Natural killer cell treated with Interleukin-12 subunit alpha and Interleukin-12 subunit beta and Interleukin-15 and Interleukin-18, amount 100 ng/mL, for 72 hours (primary cell): ENCODE measurements around the gene PEX26. TPM values are rescaled to one million over a fixed set of nuclear protein-coding genes. Genes with fewer than 3 reads are reported as not detected.
A peak's percentile ranks its signal among the peaks of the same experiment; 100 is the strongest.
"Not testable (repeated sequence)": the region's sequence is repeated elsewhere in the genome, so short reads cannot be mapped to it uniquely, and the experiment has no call there.

Experiments used
- ATAC-seq, 2 donors: fragments of 150-1000 bp; cut with Tn5 transposase in 1 of 2; sonication (Bioruptor Pico), chemical (Tn5 transposase) in 1 of 2; 2 replicates each; pipeline ENCODE4 v1.10.0; 2021
- DNase-seq: peaks from one replicate; pipeline ENCODE4 v3.0.0; 2022; ENCODE audit warnings: low spot score
- H3K27ac Mint-ChIP-seq, 2 donors: 1 replicate in 1 of 2; 2 replicates in 1 of 2; pipeline ENCODE4 v1.8.0; 2022; ENCODE audit warnings: mixed read lengths in 2 of 2, mild to moderate bottlenecking in 1 of 2, moderate library complexity in 1 of 2
- H3K27me3 Mint-ChIP-seq, 2 donors: 1 replicate in 1 of 2; 2 replicates in 1 of 2; pipeline ENCODE4 v1.8.0; 2022; ENCODE audit warnings: mixed read lengths in 2 of 2
- H3K36me3 Mint-ChIP-seq: one replicate; pipeline ENCODE4 v1.8.0; 2022; ENCODE audit warnings: mixed read lengths
- H3K4me1 Mint-ChIP-seq, 2 donors: 1 replicate in 1 of 2; 2 replicates in 1 of 2; pipeline ENCODE4 v1.8.0; 2022; ENCODE audit warnings: low read depth in 2 of 2, mixed read lengths in 2 of 2, mild to moderate bottlenecking in 1 of 2
- H3K4me3 Mint-ChIP-seq: one replicate; pipeline ENCODE4 v1.8.0; 2022; ENCODE audit warnings: mixed read lengths
- H3K9me3 Mint-ChIP-seq: 2 replicates; pipeline ENCODE4 v1.8.0; 2022; ENCODE audit warnings: mixed read lengths
- total RNA-seq, 2 donors: library from RNA; stranded (reverse); gene quantifications; one replicate each; pipeline ENCODE4 v1.2.3, GENCODE V29; 2022

Gene PEX26
- total RNA-seq, 2 donors from 2014 or later, result 44.6 to 63.5 TPM

- DNase-seq, result no peak
- no peak for ATAC-seq
- Mint-ChIP-seq H3K9me3 (no peaks in the 10 kb centered on the region), H3K27ac (no peak overlapping the region), H3K27me3 (peaks cover 12% of the 10 kb centered on the region in 2 donors), H3K4me1 (no peaks in the 10 kb centered on the region), H3K4me3 (no peak overlapping the region), H3K36me3 (no peaks in the 10 kb centered on the region)
Measured at GRCh38 chr22:18048041-18048440, 29.7 kb upstream of the PEX26 start.

DNA sequence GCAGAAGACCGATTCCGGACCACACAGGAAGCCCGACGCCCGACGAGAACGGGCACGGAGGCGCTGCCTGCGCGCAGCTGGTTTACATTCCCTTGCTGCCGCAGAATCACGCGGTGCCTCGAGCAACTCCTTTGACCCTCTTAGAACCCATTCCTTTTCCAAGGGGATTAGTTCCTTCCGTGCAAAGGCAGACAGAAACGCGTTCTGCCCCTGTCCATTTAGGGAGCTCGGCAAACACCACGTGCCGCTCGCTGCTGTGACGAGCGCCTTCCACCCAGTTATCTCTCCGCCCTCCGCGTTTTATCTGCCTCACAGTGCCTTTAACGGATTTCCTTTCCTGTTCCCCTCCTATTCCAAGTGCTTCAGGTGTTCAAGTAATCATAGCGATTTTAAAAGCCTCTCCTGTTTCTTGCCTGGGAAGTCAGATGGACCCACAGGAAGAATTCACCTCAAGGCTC, 29.3 kb upstream of the PEX26 start:
- no peaks in the 10 kb centered on the region for H3K9me3 Mint-ChIP-seq

GRCh38 chr22:18050065-18050464, 27.7 kb upstream of the PEX26 start:
- ATAC-seq (no peak), DNase-seq (no peak)
- peaks cover 6 to 8% of the 10 kb centered on the region in 2 donors for H3K27me3 Mint-ChIP-seq
- H3K4me1 Mint-ChIP-seq, result no peaks in the 10 kb centered on the region
- no peaks in the 10 kb centered on the region for H3K36me3 Mint-ChIP-seq
- no peaks in the 10 kb centered on the region for H3K9me3 Mint-ChIP-seq
- H3K4me3 Mint-ChIP-seq, result no peak overlapping the region
- no peak overlapping the region for H3K27ac Mint-ChIP-seq

More for the DNA sequence above, 29.3 kb upstream of the PEX26 start:
- no peak overlapping the region for H3K27ac Mint-ChIP-seq
- DNase-seq (no peak), ATAC-seq (no peak)
- H3K36me3 Mint-ChIP-seq, result no peaks in the 10 kb centered on the region
- H3K4me1 Mint-ChIP-seq, result no peaks in the 10 kb centered on the region
- H3K27me3 Mint-ChIP-seq, result peaks cover 12% of the 10 kb centered on the region in 2 donors
- H3K4me3 Mint-ChIP-seq, result no peak overlapping the region

DNA sequence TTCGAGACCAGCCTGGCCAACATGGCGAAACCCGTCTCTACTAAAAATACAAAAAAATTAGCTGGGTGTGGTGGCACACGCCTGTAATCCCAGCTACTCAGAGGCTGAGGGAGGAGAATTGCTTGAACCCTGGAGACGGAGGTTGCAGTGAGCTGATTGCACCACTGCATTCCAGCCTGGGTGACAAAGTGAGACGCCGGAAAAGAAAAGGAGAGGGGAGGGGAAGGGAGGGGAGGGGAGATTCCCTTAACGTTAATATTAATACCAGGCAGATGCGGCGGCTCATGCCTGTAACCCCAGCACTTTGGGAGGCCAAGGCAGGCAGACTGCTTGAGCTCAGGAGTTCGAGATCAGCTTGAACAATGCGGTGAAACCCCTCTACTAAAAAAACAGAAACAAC, 26.7 kb upstream of the PEX26 start:
- DNase-seq, H3K4me1 Mint-ChIP-seq, ATAC-seq, H3K27me3 Mint-ChIP-seq, H3K9me3 Mint-ChIP-seq, H3K36me3 Mint-ChIP-seq, H3K4me3 Mint-ChIP-seq, H3K27ac Mint-ChIP-seq: not testable (repeated sequence)

DNA sequence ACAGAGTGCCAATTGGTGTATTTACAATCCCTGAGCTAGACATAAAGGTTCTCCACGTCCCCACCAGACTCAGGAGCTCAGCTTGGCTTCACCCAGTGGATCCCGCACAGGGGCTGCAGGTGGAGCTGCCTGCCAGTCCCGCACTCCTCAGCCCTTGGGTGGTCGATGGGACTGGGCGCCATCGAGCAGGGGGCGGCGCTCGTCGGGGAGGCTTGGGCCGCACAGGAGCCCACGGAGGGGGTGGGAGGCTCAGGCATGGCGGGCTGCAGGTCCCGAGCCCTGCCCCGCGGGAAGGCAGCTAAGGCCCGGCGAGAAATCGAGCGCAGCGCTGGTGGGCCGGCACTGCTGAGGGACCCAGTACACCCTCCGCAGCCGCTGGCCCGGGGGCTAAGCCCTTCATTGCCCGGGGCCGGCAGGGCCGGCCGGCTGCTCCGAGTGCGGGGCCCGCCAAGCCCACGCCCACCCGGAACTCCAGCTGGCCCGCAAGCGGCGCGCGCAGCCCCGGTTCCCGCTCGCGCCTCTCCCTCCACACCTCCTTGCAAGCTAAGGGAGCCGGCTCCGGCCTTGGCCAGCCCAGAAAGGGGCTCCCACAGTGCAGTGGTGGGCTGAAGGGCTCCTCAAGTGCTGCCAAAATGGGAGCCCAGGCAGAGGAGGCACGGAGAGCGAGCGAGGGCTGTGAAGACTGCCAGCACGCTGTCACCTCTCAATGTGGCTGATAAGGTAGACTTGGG, 24.4 kb upstream of the PEX26 start:
- not testable (repeated sequence) for H3K4me1 Mint-ChIP-seq, H3K4me3 Mint-ChIP-seq, H3K9me3 Mint-ChIP-seq, DNase-seq, ATAC-seq, H3K36me3 Mint-ChIP-seq, H3K27ac Mint-ChIP-seq
- H3K27me3 Mint-ChIP-seq, result peaks cover 9 to 11% of the 10 kb centered on the region in 2 donors

DNA sequence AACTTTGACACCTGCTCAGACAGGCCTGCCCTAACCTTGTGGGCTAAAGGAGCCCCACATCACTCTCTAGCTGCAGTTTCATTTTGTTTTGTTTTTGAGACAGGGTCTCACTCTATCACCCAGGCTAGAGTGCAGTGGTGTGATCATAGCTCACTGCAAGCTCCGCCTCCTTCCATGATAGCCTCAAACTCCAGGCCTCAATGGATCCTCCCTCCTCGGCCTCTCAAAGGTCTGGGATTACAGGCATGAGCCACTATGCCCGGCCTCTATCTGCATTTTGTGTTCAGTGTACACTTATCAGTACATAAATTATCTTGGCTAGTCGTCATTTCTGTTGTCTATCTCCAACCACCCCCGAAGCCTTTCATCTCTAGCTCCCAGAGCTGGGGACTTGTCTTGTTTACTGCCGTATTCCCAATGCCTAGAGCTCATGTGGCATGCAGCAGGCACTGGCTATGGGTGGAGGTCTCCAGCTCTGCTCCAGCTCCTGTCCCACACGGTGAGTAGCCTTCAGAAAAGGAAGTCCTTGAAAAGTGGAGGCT, 22.1 kb upstream of the PEX26 start:
- H3K36me3 Mint-ChIP-seq, result no peaks in the 10 kb centered on the region

GRCh38 chr22:18056161-18056666, 21.6 kb upstream of the PEX26 start:
- Mint-ChIP-seq H3K4me1 (no peaks in the 10 kb centered on the region), H3K36me3 (no peaks in the 10 kb centered on the region), H3K27me3 (peaks cover 11 to 17% of the 10 kb centered on the region in 2 donors), H3K4me3 (no peak overlapping the region), H3K27ac (no peak overlapping the region), H3K9me3 (no peaks in the 10 kb centered on the region)
- ATAC-seq, result peak in 1 of 2 donors; percentile 6
- DNase-seq, result no peak

More for the DNA sequence above, 22.1 kb upstream of the PEX26 start:
- Mint-ChIP-seq H3K27ac (no peak overlapping the region), H3K4me1 (no peaks in the 10 kb centered on the region), H3K9me3 (no peaks in the 10 kb centered on the region), H3K27me3 (peaks cover 11 to 17% of the 10 kb centered on the region in 2 donors), H3K4me3 (no peak overlapping the region)
- ATAC-seq (peak; percentile 6 to 9), DNase-seq (no peak)

- no peaks in the 10 kb centered on the region for H3K9me3 Mint-ChIP-seq
- peaks cover 11 to 17% of the 10 kb centered on the region in 2 donors for H3K27me3 Mint-ChIP-seq
- ATAC-seq, result no peak
- no peak overlapping the region for H3K27ac Mint-ChIP-seq
- H3K4me1 Mint-ChIP-seq, result no peaks in the 10 kb centered on the region
- H3K4me3 Mint-ChIP-seq, result no peak overlapping the region
- no peak for DNase-seq
- H3K36me3 Mint-ChIP-seq, result no peaks in the 10 kb centered on the region
Measured at GRCh38 chr22:18056807-18057474, 20.8 kb upstream of the PEX26 start.

DNA sequence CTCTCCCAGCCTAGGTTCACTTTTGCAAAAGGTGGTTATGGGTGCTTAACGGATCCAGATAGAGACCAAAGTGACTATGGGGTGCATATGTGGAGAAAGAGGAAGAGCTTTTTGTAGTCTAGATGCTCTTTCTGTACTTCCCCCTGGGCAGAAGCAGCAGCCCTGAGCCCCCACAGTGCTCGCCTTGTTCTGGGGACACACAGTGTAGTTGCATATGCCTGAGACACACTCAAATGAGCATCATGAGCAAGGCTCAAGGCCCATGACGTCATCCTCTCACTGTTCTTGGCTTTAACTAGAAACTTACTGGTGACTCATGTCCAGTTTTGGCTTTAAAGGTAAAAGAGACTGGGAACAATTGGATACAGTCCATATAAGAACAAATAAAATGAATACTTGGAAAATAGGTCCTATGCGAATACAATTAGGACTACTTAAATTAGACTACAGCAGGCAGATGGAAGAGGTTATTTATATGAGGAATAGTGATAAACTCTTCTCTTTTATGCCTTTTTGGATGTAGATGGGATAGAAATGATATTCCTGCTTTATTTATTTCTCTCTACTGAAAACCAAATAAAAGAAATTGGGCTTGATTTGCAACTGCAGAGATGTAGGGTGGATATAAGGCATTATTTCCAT, 20.1 kb upstream of the PEX26 start:
- DNase-seq, result no peak
- Mint-ChIP-seq H3K4me3 (no peak overlapping the region), H3K27ac (no peak overlapping the region), H3K4me1 (no peaks in the 10 kb centered on the region), H3K9me3 (no peaks in the 10 kb centered on the region), H3K36me3 (no peaks in the 10 kb centered on the region), H3K27me3 (peaks cover 11 to 17% of the 10 kb centered on the region in 2 donors)
- ATAC-seq, result no peak

DNA sequence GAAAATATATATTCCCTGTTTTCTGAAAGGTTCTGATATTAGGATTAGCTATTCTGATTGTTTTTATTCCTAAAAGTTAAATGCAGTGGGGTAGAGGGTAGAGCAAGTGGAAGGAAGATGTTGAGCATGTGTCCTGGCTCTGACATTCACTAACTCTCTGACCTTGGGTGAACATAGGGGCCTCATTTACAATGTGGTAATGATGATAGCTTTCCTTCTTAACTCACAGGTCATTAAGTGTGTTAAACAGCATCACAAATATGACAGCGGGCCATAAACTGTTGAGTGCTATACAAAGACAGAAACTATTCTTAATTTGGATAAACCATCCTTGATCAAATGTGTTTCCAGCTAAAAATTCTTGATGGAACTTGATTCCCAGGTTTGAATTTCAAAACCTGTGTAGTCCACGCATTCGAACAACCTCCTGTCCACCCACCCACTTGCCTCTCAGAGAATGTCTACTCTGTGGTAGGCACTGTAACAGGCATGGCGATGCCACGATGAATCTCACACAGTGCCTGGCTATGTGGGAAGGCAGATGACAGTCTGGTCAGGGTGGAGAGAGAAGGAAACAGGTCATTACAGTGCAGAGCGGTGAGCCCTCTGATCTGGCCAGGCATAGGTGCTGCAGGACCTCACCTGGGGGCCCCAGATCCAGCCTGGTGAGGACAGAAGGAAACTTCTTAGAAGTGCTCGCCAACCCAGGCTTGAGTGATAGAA, 19.3 kb upstream of the PEX26 start:
- no peaks in the 10 kb centered on the region for H3K9me3 Mint-ChIP-seq
- DNase-seq, result no peak

DNA sequence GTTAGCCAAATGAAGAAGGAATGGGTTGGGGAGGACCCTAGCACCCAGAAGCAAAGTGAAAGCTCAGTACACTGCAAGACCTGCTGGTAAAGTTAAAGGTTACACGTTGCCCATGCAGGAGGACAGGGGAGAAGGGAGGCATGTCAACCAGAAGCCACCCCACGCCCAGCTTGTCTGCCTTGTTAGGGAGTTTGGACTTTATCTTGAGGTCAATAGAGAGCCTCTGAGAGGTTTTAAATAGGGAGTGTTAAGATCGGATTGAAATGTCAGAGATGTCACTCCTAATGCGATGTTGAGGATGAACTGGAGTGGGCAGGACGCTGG, 18.7 kb upstream of the PEX26 start:
- no peaks in the 10 kb centered on the region for H3K4me1 Mint-ChIP-seq
- ATAC-seq, result no peak
- H3K27me3 Mint-ChIP-seq, result peaks cover 15 to 17% of the 10 kb centered on the region in 2 donors
- no peak overlapping the region for H3K4me3 Mint-ChIP-seq
- no peaks in the 10 kb centered on the region for H3K36me3 Mint-ChIP-seq
- no peak overlapping the region for H3K27ac Mint-ChIP-seq
- no peak for DNase-seq
- no peaks in the 10 kb centered on the region for H3K9me3 Mint-ChIP-seq

More for the DNA sequence above, 19.3 kb upstream of the PEX26 start:
- H3K36me3 Mint-ChIP-seq, result no peaks in the 10 kb centered on the region
- H3K4me3 Mint-ChIP-seq, result no peak overlapping the region
- H3K4me1 Mint-ChIP-seq, result no peaks in the 10 kb centered on the region
- peaks cover 11 to 17% of the 10 kb centered on the region in 2 donors for H3K27me3 Mint-ChIP-seq
- ATAC-seq, result peak in 1 of 2 donors; percentile 56
- H3K27ac Mint-ChIP-seq, result no peak overlapping the region

- ATAC-seq, result no peak
- H3K9me3 Mint-ChIP-seq, result no peaks in the 10 kb centered on the region
- no peak overlapping the region for H3K27ac Mint-ChIP-seq
- H3K4me3 Mint-ChIP-seq, result no peak overlapping the region
- DNase-seq, result no peak
- H3K4me1 Mint-ChIP-seq, result no peaks in the 10 kb centered on the region
- H3K27me3 Mint-ChIP-seq, result peaks cover 16 to 17% of the 10 kb centered on the region in 2 donors
- no peaks in the 10 kb centered on the region for H3K36me3 Mint-ChIP-seq
Measured at GRCh38 chr22:18059473-18059872, 18.3 kb upstream of the PEX26 start.

- DNase-seq, result no peak
- Mint-ChIP-seq H3K4me1 (no peaks in the 10 kb centered on the region), H3K27me3 (peaks cover 20 to 23% of the 10 kb centered on the region in 2 donors), H3K4me3 (no peak overlapping the region), H3K27ac (no peak overlapping the region), H3K36me3 (no peaks in the 10 kb centered on the region), H3K9me3 (no peaks in the 10 kb centered on the region)
- no peak for ATAC-seq
Measured at GRCh38 chr22:18059991-18060390, 17.8 kb upstream of the PEX26 start.
